ENCODE data around the gene KLF2.

Gene KLF2

DNA sequence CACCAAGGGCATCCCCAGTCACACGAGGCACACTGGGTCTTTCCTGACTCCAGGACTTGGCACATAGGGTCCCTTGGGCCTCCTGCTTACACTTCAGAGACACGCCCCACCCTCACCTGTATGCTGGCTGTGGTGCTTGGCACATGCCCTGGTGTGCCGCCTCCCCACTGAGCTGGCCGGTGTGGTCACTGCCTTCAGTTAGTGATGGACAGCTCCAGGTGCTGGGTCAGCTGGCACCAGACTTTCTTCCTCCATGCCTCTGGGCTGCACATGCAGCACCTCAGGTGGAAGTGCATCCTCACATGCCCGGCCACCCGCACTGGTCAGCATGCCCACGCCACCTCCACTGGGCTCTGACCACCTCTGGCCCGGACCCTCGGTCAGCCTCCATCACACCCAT, 52.9 kb downstream of the KLF2 start:
- no peak for DNase-seq (ENCODE audit: low read depth)

All from EH (cell line).